ENCODE measurements around the gene NELL1. TPM values are rescaled to one million over a fixed set of nuclear protein-coding genes. Genes with fewer than 3 reads are reported as not detected.

NELL1 gene
- total and polyA plus RNA-seq, 2 donors (not counting 3 experiments of a cell fraction or from before 2014, with no cell fraction given) = not detected

GRCh38 chr11:21534288-21534687 lies 864.9 kb downstream of the NELL1 start:
- H3K27ac ChIP-seq (ENCODE audit: insufficient read depth, low read depth, low read length) = no peak overlapping the region
- no peaks in the 10 kb centered on the region for H3K79me2 ChIP-seq (ENCODE audit: control insufficient read depth, insufficient read depth, low read length)
- FAIRE-seq (no peak), DNase-seq (ENCODE audit: low read depth, low spot score) (no peak)
- H3K4me2 ChIP-seq (ENCODE audit: insufficient read depth, low read length) = no peak overlapping the region
- ChIA-PET POLR2A (no interaction called here), CTCF (no interaction called here)
- no peak overlapping the region for H3K4me3 ChIP-seq (replicated peaks in 1 of 3; ENCODE audit: insufficient read depth in 1 of 3, low read depth in 1 of 3, low read length in 3 of 3)
- H2AFZ ChIP-seq (ENCODE audit: low read depth, low read length) = no peak overlapping the region
- H3K36me3 ChIP-seq (ENCODE audit: control insufficient read depth in 2 of 2, extremely low read depth in 1 of 2, insufficient read depth in 2 of 2, low read length in 2 of 2) = no peaks in the 10 kb centered on the region
- H4K20me1 ChIP-seq (replicated peaks; ENCODE audit: control insufficient read depth, extremely low read depth, insufficient read depth, low read length) = no peaks in the 10 kb centered on the region
- H3K9ac ChIP-seq (replicated peaks; ENCODE audit: extremely low read depth, insufficient read depth, low read length) = no peak overlapping the region
- dilution Hi-C loops (cut with MboI; ENCODE audit: extremely low pct_ligation_motif_present, low sequenced_read_pairs) (no loop called here), intact Hi-C loops (cut with micrococcal nuclease) (no loop called here)
- H3K4me1 ChIP-seq (ENCODE audit: control insufficient read depth, extremely low read depth, insufficient read depth, low read length) = no peaks in the 10 kb centered on the region
- TF ChIP-seq JUN (IDR thresholded peaks at IDR 0.05; ENCODE audit: borderline replicate concordance, insufficient read depth, insufficient read length, low read depth) (no peak), POLR2AphosphoS5 (IDR thresholded peaks at IDR 0.05; ENCODE audit: insufficient read depth, low read depth, low read length) (no peak), GATA2 (IDR thresholded peaks at IDR 0.05; ENCODE audit: insufficient read depth, insufficient read length, low read depth, low read length) (no peak), POLR2A (IDR thresholded peaks at IDR 0.05; ENCODE audit: low read depth, low read length) (no peak), EZH2 (IDR thresholded peaks at IDR 0.05; ENCODE audit: borderline replicate concordance, low read depth, low read length, severe bottlenecking) (no peak), CTCF (IDR thresholded peaks at IDR 0.05; ENCODE audit: extremely low read depth in 1 of 2, insufficient read depth in 1 of 2, low read depth in 1 of 2, low read length in 2 of 2) (no peak), MAX (IDR thresholded peaks at IDR 0.05; ENCODE audit: insufficient read depth, insufficient read length) (no peak), MYC (IDR thresholded peaks at IDR 0.05; ENCODE audit: low read depth, low read length) (no peak), FOS (IDR thresholded peaks at IDR 0.05; ENCODE audit: borderline replicate concordance, insufficient read depth, low read length) (no peak)
- BruUV-seq (replicated peaks) = no TSS peak
- H3K9me1 ChIP-seq (replicated peaks; ENCODE audit: control insufficient read depth, extremely low read depth, insufficient read depth, low read length) = no peaks in the 10 kb centered on the region
- H3K9me3 ChIP-seq (replicated peaks; ENCODE audit: control insufficient read depth, insufficient read depth, low read length) = peaks cover 6% of the 10 kb centered on the region
- no peaks in the 10 kb centered on the region for H3K27me3 ChIP-seq (ENCODE audit: control insufficient read depth in 2 of 2, insufficient read depth in 2 of 2, low read length in 2 of 2)

Data from endothelial cell of umbilical vein (primary cell).